CD4-positive, alpha-beta T cell treated with Interleukin-17A for 1 hour (primary cell): ENCODE data around the gene RAMP1.

Experiments used
- DNase-seq: peaks from one replicate; pipeline ENCODE4 v3.0.0-alpha.2; 2020

The RAMP1 gene

DNA sequence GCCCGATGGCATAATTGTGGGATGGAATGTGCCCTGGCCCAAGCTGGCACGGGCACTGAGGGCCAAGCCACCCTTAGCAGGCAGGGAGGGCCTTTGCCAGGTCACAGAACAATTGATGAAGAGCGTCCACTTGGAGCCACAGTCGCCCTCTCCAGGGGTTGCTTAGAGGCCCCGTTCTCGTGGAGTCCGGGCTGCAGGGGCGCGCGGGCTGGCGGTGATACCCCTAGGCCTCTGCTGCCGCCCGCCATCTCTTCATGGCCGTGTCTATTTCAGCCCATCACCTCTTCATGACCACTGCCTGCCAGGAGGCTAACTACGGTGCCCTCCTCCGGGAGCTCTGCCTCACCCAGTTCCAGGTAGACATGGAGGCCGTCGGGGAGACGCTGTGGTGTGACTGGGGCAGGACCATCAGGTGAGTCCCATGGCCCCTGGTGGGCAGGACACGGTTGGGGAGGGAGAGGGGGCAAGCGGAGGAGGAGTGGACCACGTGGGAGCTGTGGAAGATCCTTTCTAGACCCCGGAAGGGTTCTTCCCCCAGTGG is 17.6 kb downstream of the RAMP1 start:
- DNase-seq: no peak

DNA sequence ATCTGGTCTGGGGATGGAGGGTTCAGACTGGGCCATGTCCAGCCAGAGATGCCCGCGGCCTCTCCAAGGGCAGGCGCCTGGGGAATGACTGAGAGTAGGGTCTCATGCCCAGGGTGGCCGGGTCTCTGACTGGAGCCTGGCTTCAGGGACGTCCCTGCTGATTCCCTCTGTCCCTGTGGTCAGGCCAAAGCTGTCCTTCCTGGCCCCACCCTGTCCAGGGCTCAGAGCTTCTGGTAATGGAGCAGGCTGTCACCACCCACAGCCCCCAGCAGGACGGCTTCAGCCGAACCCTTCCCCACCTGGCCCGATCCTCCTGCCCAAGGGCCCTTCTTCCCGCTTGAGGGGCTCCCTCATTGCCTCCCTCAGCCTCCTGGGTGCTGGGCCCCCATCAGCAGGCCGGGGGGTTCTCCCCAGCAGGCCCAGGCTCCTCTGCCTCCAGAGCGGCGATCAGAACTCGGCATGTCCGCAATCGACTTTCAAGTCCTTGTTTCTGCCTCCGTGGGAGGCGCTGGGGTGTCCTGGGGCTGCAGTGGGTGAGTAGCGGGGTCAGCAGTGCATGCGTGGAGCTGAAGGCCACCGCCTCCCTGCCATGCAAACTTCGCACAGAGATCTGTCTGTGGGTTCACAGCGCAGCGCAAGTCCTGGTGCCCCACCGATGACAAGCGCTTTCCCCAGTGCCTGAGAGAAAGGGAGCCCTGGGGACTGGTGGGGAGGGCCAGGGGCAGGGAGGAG is 18.3 kb downstream of the RAMP1 start:
- DNase-seq: no peak

DNA sequence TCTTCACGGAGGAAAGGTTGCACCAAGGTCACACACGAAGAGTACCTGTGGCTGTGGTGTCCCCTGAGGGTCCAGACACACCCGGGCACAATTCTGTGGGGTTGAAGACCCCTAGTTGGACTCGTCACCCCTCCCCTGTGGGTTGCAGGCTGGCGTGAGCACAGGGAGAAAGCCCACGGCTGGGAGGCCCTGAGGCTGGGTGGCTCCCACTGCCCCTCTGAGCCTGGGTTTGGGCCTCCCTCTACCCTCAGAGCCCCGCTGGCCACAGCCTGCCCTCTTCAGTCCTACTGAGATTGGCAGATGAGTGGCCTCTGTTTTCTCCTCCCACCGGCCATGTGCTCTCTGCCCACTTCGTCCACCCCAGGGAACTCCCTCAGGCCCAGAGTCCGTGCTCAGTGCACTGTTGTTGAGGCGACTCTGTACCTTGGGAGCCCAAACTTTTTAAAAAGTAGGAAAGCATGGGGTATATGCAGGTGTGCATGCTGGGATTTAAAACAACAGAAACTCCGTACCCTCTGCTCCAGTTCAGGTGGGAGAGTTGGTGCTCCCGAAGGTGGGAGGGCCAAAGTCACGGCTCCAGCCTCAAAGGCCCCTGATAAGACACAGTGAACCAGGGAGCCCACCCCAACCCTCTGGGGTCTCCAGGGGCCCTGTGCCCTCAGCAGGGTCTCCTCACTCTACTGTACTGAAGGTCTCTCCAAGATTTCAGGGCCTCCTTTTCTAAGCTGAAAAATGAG is 19.1 kb downstream of the RAMP1 start:
- DNase-seq: no peak

DNA sequence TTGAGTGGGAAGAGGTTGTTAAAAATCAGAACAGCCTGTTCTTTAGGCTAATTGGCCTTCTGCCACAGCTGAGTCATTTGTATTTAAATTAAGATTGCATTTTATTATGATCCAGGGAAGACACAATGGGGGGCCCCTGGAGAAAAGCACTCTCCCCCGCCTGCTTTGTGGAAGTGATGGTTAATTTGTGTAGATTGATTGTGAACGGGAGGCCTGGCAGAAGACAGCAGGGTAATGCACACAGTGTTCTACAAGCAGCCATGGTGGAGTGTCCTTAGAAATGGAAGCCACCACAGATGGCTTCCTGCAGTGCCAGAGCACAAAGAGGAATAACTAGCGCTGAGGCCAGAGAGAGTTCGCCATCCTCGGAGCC is 19.6 kb downstream of the RAMP1 start:
- DNase-seq: no peak

DNA sequence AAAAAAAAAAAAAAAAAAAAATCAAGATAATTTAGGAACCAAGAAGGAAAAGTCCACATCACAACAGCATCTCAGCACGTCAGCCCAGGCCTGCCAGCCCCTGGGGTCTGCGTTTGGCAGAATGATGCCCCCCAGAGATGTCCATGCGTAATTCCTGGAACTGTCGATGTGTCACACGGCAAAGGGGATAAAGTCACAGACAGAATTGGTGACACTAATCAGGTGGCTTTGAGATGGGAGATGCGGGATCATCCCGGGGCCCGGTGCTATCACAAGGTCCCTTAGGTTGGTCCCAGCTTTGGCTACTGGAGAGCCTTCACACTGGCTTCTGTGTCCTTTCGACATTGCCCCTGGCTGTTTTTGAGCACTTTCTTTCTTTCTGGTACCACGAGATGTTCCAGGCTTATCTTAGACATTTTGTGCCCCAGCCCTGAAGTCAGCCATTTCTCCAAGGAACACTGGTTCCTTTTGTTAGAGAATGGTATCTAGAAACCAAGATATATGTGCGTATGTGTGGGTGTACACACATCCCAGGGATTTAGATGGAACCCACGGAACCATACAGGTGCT is 20.7 kb downstream of the RAMP1 start:
- DNase-seq: no peak

DNA sequence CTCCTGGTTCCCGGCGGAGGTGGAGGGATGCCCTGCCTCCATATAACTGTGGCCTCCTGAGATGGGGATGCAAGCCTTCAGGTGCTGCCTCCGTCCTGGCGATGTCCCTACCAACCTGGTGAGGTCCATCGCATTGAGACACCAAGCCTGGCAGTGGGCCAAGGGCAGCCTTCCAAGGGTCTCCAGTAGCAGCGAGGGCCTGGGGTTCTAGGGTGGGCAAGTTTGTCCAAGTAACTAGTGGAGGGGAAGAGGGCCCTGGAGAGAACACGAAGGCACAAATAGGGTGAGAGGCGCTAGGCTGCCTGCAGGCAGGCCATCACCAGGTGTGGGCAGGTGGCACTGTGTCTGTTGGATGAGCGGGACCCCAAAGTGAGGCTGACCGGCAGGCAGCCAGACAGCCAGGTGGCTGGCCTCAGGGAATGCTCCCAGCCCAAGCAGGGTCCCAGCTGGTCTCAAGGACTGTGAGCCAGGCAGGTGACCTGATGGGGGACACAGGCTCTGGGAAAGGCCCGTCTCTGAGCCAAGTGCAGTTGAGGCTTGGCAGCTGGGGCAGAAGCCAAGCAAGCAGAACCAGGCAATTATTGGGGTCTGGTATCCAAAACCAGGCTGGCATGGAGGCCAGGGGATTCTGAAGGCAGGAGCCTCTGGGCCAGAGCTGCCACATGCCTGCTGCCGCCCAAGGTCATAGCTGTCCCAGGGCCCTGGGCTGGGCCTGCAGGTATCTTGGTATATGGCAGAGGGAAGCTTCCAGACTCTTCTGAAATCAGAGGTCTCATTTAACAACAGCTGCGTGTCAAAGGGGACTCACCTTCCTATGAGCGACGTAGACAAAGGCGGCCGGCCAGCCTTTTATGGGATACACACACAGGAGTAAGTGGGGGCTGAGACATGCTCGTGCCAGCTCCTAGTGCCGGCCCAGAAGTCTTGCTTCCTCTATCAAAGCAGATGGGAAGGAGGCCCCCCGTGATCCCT is 23.4 kb downstream of the RAMP1 start:
- DNase-seq: no peak

DNA sequence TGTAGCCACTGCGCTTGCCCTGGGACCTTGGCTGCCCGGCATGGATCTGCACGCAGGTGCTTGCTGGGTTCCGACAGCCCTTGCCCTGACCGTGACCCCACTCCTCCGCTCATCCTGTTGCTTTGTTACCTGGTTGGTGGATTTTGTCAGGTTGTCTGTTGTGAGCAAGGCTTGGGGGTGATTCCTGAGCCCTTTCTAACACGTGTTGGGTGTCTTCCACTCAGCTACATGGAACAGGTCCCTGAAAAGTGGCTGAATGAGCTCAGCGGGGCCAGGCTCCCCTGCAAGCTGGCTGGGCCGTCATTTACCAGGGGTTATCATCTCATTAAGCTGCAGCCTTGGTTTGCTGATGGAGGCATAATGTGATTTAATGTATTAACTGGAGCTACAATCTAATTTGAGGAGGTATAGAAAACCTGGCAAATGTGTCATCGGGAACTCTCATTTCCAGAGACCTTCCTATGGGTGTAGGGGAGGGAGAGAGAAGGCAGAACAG is 24.6 kb downstream of the RAMP1 start:
- DNase-seq: no peak

DNA sequence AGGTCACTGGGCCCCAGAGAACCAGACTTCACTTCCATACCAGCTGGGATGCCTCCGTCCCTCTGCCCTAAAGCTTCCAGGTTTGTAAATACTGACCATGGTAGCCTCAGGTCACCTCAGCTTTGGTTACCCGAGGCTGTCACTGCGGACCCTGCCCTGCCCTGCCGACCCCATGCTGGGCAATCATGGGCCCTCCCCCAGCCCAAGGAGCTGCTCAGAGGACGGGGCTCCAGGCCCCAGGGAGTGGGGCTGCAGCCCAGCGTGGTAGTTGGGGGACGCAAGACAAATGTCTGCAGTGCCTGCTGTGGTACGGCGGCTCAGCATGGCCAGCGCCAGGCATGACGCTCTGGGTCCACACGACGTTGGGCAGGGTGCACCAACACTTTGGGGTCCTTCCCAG is 25.3 kb downstream of the RAMP1 start:
- DNase-seq: no peak

DNA sequence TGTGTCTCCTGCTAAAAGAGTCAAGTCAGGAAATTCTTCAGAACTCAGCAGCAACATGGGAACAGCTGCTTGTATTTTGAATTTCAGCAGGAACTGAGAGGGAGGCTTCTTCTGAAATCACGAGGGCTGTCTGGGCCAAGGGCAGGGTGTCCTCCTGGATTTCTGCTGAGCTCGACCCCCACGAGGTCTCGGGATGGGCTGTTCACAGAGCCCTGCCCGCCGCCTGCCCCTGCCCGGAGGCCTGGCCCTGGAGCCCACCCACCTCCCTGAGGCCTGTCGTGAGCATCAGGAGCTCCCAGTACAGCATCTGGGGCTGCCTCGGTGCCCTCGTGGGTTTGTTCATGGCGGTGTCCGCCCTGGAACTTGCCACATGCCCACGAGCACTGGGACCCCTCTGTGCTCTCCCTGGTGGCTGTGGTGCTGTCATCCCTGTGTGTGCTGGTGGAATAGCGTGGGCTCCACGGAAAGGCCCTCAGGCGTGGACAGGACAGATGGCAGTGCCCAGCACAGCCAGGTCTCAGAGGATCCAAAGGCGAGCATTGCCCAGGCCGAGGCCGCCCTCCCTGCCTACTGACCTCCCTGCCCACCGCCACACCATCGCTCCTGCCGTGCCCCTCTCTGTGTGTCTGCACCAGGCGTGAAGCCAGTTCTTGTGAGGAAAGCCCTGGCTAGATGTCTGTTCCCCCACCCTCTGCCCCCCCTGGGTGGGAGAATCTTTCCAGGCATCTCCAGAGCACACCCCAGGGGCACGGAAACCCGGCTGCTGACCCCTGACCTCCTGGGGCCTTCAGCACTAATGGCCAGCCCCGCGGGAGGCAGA is 25.9 kb downstream of the RAMP1 start:
- DNase-seq: no peak

DNA sequence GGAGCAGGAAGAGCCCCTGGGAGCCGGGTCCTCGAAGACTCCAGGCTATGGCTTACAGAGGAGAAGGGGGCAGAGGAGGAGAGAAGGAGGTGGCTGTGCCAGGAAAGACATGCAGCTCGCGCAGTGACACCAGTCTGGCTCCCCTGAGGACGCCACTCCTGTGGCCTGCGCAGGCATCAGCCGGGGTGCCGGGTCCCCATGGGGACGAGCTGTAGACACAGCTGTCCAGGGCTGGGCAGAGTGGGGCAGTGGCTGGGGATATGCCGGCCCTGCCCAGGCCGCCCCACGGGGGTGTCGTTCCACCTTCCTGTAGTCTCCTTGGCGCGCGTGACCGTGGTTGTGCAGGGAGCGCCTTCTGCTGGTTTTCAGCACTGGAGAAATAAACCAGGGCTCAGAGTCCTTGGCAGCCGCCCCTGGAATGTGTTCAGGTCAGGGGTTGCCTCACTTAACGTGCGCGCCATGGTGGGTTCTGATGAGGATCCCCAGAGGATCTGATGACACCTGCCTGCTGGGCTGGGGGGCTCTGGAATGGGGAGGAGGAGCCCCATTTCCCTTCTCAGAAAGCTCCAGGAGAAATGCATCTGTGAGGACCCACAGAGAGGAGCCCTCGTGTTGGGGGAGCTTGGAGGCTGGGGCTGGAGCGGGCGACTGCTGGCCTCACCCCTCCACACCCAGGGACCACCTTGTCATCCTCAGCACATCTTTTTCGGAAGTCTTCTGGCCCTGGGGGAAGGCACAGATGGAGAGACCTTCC is 26.7 kb downstream of the RAMP1 start:
- DNase-seq: no peak

DNA sequence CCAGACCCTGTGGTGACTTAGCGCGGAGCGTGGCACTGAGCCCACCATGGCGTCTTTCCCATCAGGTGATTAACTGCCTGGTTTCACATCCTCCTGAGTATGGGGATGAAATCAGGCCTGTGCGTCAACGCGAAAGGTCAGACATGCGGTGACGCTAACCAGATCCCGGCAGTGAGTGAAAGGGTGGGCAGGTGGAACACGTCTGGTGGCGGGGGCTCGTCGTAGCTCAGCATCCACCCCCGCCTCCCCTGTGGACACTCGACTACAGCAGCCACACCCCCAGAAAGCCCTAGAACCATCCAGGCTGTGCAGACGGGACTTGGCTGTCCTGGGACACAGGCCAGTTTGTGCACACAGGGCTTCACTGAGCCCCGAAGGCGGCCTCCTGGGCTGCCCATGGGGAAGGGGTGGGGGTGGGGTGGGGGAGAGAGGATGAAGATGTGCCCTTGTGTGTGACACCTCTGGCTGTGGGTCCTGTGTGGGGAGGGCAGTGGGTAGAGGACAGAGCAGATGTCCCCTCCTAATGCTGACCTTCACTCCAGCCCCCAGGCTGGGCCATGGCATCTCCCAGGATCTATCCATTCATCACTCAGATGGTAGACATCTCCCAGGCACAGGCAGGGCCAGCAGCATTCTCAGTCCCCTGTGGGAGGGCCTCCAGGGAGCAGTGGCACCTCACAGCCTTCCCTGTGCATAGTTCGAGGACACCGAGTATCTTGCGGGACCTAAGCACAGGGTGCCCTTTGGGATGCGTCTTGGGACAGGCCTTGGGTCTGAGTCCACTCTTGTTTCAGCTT is 27.5 kb downstream of the RAMP1 start:
- no peak for DNase-seq

DNA sequence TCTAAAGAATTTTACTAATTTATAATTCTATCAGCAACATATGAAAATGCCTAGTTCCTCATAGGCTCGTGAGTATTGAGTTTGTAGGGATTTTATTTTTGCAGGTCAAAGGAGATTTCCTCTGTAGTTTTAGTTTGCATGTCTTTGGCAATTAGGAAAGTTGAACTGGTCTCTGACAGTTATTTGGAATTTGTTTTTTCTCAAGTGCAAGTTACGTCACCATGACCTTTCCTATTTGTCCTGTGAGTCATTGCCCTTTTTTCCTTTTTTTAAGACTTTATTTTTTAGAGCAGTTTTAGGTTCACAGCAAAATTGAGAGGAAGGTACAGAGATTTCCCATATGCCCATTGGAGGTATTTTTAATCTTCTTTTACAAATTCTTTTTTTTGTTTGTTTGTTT is 29.0 kb downstream of the RAMP1 start:
- DNase-seq: no peak

DNA sequence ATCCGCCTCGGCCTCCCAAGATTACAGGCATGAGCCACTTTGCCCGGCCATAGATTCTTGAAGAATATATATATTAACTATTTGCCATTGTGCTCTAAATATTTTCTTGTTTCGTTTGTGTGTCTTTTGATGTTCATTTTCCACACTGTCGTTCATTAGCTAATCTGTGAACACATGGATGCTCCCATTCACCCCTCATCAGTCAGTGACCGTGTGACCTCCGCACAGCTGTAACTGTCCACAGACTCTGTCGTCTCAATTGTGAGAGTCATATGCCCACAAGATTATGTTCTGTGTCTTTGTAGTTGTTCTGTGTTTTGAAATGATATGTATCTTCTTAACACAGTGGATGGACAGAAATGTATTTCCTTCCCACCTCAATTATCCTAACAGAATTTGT is 29.6 kb downstream of the RAMP1 start:
- DNase-seq: no peak

DNA sequence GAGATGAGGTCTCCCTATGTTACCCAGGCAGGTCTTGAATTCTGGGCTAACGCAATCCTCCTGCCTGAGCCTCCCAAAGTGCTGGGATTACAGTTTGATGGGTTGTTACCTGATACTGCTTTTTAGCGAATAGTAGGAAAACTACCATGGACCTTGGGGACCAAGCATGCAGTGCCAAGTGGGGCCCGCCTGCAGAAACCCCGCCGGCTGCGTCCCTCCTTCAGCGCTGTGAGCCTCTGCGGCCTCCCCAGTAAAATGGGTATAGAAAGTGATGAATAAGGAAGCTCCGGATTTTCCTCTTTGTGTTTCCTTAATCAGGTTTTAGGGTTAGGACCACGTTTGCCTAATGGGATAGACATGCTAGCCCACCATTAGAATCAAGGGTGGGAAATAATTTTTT is 30.4 kb downstream of the RAMP1 start:
- no peak for DNase-seq

DNA sequence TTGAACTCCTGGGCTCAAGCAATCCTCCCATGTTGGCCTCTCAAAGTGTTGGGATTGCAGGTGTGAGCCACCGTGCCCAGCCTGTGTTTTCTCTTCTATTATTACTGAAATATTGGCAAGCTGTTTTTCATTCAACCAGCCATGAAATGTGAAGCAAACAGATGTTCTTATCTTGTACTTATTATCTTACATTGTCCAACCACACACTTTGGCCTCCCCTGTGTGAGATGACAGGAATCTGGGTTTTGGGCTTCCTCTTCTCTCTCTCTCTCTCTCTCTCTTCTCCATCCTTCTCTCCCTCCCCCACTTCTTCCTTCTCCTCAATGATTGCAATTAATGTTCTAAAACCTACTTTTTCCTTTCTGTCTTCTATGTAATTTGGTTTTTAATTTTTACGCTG is 33.1 kb downstream of the RAMP1 start:
- no peak for DNase-seq

DNA sequence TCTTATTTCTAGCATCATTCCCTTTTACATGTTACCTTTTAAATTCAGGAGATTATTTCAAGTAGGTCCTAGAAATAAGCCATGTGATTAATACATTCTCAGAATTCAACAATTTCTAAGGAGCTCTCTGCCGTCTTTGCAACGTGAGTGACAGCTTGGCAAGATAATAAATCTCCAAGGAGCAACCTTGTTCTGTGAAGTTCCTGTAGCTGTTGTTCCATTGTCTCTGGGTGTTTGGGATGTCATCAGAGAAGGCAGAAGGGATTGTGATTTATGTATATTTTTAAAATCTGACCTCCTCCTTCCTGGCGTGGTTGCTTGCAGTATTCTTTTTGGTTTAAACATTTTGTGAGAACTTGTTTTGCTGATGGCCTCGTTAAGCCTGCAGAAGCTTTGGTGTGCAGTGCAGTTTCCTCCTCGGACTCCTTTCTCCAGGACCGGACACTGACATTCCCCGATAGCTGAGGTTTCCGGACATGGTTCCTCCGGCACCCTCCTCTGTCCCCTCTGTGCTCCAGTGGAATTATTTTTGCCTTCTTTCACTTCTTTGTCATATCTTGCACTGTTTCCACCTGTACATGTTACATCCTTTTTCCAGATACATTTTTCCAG is 33.7 kb downstream of the RAMP1 start:
- no peak for DNase-seq

DNA sequence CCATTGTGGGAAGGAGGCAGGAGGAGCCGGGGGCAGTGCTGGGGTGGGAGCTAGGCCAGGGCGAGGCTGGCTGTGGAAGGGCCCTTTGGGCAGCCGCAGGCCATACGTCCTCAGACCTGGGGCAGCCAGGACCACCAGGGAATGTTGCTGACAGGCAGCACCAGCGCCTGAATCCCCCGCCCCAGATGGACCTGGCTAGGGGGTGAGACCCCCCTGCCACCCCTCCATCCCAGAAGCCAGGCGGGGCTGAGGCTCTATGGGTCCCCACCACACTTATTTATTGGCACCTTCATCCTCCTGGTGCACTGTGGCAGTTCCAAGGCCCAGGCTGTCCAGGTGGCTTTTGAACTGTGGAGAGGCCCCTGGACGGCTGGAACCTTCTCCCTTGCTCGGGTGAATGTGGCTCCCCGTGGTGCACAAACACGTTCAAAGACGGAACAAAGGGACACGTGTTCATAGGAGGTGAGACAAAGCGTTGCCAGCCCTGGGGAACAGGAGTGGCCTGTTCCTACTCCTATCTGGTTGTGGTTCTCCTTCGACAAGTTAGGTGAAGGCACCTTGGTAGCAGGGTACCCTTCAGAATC is 35.1 kb downstream of the RAMP1 start:
- DNase-seq: no peak

DNA sequence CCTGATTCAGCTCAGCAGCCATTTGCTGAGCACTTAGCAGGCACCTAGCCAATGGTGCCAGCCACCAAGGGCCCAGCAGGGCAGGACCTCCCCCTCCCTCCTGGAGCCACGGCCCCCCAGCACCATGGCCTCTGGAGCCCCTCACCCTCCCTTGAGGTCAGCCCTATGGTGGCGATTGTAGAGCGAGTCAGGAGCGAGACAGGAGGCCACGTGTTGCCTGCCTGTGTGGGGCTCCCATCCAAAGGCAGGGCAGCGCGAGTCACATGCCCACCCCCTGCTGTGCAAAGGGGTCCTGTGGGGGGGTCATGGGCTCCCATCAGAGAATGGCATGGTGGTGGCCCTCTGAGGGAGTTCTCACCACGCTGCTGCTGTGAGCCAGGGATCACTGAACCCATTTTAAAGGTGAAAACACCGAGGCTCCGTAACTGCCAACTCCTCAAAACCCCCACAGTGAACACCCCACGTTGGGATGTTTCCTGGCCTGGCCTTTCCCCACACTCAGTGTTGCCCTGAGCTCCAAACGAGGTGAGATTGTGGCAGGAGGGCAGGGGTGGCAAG is 35.6 kb downstream of the RAMP1 start:
- DNase-seq: no peak
